Measurements from ENCODE around the gene SHB. TPM values are rescaled to one million over a fixed set of nuclear protein-coding genes. Genes with fewer than 3 reads are reported as not detected.

SHB gene
- polyA plus RNA-seq, 2 of the 4 experiments (the other 2 are of a cell fraction) = 15.4 to 22.0 TPM

DNA sequence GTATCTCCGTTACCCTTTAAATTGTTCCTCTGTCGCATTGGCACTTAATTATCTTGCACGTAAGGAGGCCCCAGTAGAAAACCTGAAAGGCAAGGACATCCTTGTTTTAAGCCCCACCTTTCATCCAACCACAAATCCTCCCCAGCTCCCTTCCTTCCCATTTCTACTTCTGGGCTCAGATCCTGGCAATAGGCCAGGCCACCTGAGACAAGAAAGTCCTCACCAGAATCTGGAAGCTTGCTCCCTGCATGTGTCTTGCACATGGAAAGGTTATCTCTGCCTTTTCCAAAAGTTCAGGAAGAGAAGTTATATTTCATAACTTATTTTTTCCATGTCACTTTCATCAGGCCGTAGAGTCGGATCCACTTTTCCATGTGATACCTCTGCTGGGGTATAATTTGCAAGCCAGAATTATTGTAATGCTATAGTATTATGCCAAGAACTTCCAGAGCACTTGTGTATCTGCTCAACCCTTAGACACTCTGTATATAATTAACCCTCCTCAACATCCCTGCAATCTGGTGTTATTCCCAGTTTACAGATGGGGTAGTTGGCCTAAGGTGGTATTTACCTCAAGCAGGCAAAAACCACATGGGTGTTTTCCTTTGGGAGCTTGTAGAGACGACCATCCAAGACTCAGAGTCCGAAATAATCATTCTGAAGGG, 2.6 kb upstream of the SHB start:
- 74% methylated on average over 7 of the region's 7 CpGs for WGBS (ENCODE audit: missing lambda C conversion rate)
- no peak for ATAC-seq
- ChIA-PET POLR2A (no interaction called here), CTCF (interaction anchor here (1.1 to 4.0 kb wide), 8 partner anchors 8 to 158 kb away, joined by 3 to 26 read pairs (median 5); no protein-coding TSS in a partner anchor)
- H3K4me1 ChIP-seq = peaks cover 11% of the 10 kb centered on the region
- H3K4me2 ChIP-seq = no peak overlapping the region
- FAIRE-seq = no peak
- no peak for DNase-seq (ENCODE audit: low read depth in 1 of 2, low spot score in 1 of 2)
- H3K9me3 ChIP-seq = no peaks in the 10 kb centered on the region
- TF ChIP-seq RCOR1 (IDR thresholded peaks at IDR 0.05; ENCODE audit: low read depth, low read length) (no peak), CHD4 (IDR thresholded peaks at IDR 0.05; ENCODE audit: borderline replicate concordance) (no peak), HDAC2 (IDR thresholded peaks at IDR 0.05) (no peak), HEYL (CRISPR knock-in tag; IDR thresholded peaks at IDR 0.05) (no peak), FOXS1 (CRISPR knock-in tag; IDR thresholded peaks at IDR 0.05) (no peak), TP53 (CRISPR knock-in tag; IDR thresholded peaks at IDR 0.05) (no peak), NR3C1 (IDR thresholded peaks at IDR 0.05) (no peak), RAD21 (conservative IDR thresholded peaks at IDR 0.05 in 1 of 2, IDR thresholded peaks at IDR 0.05 in 1 of 2) (no peak), HOXA7 (CRISPR knock-in tag; IDR thresholded peaks at IDR 0.05) (no peak), EP300 (IDR thresholded peaks at IDR 0.05) (no peak), CEBPB (IDR thresholded peaks at IDR 0.05) (no peak), FOSL2 (IDR thresholded peaks at IDR 0.05) (no peak), FOSL2 (CRISPR knock-in tag; IDR thresholded peaks at IDR 0.05) (no peak)
- TF ChIP-seq, protein P1, sequence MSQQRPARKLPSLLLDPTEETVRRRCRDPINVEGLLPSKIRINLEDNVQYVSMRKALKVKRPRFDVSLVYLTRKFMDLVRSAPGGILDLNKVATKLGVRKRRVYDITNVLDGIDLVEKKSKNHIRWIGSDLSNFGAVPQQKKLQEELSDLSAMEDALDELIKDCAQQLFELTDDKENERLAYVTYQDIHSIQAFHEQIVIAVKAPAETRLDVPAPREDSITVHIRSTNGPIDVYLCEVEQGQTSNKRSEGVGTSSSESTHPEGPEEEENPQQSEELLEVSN (IDR thresholded peaks at IDR 0.05; ENCODE audit: borderline replicate concordance, low read depth) = no peak
- H3K4me3 ChIP-seq = no peak overlapping the region
- no peak overlapping the region for H3K27ac ChIP-seq

DNA sequence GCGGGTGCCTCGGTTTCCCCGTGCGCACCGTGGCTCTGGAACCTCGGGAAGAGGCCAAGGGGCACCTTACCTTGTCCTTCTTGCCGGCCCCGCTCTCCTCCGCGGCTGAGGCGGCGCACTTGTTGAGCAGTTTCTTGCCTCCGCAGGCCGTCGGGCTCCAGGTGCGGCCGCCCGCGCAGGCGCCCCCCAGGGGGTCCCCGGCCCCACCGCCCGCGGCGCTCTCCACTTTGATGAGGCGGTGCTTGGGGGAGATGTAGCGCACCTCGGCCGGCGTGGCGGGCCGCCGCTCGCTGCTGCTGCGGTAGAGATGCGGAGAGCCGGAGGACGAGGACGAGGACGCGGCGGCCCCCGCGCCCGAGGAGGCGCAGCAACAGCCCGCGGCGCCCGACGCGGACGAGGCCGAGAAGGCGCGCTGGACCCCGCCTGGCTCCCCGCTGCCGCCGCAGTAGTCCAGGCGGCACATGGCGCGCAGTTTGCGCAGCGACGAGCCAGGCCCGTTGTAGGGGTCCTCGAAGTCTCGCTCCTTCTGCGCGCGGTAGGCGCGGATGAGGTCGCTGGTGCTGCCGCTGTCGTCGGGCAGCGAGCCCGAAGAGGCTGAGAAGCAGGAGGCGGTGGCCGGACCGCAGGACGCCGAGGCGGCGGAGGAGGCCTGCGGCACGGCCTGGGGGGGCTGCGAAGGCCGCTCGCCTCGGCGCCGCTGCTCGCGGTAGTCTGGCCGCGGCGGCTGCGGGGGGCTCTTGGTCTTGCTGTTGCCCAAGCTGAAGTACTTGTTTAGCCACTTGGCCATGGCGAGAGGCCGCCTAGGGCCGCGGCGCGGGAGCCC, 957 bp downstream of the SHB start:
- ATAC-seq = no peak
- Histone ChIP-seq H3K9me3 (no peaks in the 10 kb centered on the region), H3K4me3 (peak overlapping the region; percentile 93), H3K27ac (peak overlapping the region; percentile 95 to 100), H3K4me2 (peak overlapping the region; percentile 97), H3K4me1 (peaks cover 46% of the 10 kb centered on the region)
- no peak for TF ChIP-seq HOXB13 (CRISPR knock-in tag; IDR thresholded peaks at IDR 0.05; ENCODE audit: low read depth)
- no peak for TF ChIP-seq NFE2L2 (conservative IDR thresholded peaks at IDR 0.05; ENCODE audit: low read length)
- TF ChIP-seq HOXA7 (CRISPR knock-in tag; IDR thresholded peaks at IDR 0.05) = no peak
- TF ChIP-seq HEYL (CRISPR knock-in tag; IDR thresholded peaks at IDR 0.05) = no peak
- no peak for TF ChIP-seq MAZ (IDR thresholded peaks at IDR 0.05; ENCODE audit: borderline replicate concordance, low read depth, low read length)
- TF ChIP-seq POLR2A (IDR thresholded peaks at IDR 0.05; ENCODE audit: low read length) = no peak
- TF ChIP-seq, protein P2, sequence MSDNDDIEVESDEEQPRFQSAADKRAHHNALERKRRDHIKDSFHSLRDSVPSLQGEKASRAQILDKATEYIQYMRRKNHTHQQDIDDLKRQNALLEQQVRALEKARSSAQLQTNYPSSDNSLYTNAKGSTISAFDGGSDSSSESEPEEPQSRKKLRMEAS (IDR thresholded peaks at IDR 0.05) = no peak
- TF ChIP-seq SREBF2 (IDR thresholded peaks at IDR 0.05) = no peak
- TF ChIP-seq, protein P3, sequence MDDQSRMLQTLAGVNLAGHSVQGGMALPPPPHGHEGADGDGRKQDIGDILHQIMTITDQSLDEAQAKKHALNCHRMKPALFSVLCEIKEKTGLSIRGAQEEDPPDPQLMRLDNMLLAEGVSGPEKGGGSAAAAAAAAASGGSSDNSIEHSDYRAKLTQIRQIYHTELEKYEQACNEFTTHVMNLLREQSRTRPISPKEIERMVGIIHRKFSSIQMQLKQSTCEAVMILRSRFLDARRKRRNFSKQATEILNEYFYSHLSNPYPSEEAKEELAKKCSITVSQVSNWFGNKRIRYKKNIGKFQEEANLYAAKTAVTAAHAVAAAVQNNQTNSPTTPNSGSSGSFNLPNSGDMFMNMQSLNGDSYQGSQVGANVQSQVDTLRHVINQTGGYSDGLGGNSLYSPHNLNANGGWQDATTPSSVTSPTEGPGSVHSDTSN (IDR thresholded peaks at IDR 0.05) = no peak
- TF ChIP-seq RNF2 (IDR thresholded peaks at IDR 0.05; ENCODE audit: borderline replicate concordance, low read depth) = no peak
- no peak for TF ChIP-seq FOSL2 (IDR thresholded peaks at IDR 0.05)
- no peak for TF ChIP-seq FOSL2 (CRISPR knock-in tag; IDR thresholded peaks at IDR 0.05)
- TF ChIP-seq, protein P4, sequence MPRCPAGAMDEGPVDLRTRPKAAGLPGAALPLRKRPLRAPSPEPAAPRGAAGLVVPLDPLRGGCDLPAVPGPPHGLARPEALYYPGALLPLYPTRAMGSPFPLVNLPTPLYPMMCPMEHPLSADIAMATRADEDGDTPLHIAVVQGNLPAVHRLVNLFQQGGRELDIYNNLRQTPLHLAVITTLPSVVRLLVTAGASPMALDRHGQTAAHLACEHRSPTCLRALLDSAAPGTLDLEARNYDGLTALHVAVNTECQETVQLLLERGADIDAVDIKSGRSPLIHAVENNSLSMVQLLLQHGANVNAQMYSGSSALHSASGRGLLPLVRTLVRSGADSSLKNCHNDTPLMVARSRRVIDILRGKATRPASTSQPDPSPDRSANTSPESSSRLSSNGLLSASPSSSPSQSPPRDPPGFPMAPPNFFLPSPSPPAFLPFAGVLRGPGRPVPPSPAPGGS (IDR thresholded peaks at IDR 0.05) = no peak
- no peak for TF ChIP-seq EHMT2 (IDR thresholded peaks at IDR 0.05; ENCODE audit: low read depth)
- TF ChIP-seq RCOR1 (IDR thresholded peaks at IDR 0.05; ENCODE audit: low read depth, low read length) = no peak
- no peak for TF ChIP-seq RAD21 (conservative IDR thresholded peaks at IDR 0.05 in 1 of 2, IDR thresholded peaks at IDR 0.05 in 1 of 2)
- WGBS (ENCODE audit: missing lambda C conversion rate) = no CpG with 5 or more reads among the region's 107 CpGs
- FAIRE-seq = no peak
- POLR2A ChIA-PET = interaction anchor here (0.6 to 1.7 kb wide), 7 partner anchors 8 to 59 kb away, joined by 3 to 19 read pairs (median 3); no protein-coding TSS in a partner anchor
- CTCF ChIA-PET = interaction anchor here (0.7 to 6.9 kb wide), 43 partner anchors 11 to 296 kb away, joined by 3 to 52 read pairs (median 4); no protein-coding TSS in a partner anchor
- DNase-seq (ENCODE audit: low read depth in 1 of 2, low spot score in 1 of 2) = no peak

Data from A549 (cell line).